GM23248 (cell line): ENCODE results near the gene GSTM1.

Experiments
- EZH2 ChIP-seq: fragments of 200-600 bp; sonication (generic); IDR thresholded peaks from 2 replicates; pipeline ENCODE4 v1.6.1; 2018; ENCODE audit warnings: antibody characterized with exemption, mild to moderate bottlenecking; ENCODE audit not compliant: insufficient read depth, poor library complexity, severe bottlenecking
- EZH2phosphoT487 ChIP-seq: fragments of 200-600 bp; sonication (generic); IDR thresholded peaks from 2 replicates; pipeline ENCODE4 v1.6.1; 2018; ENCODE audit warnings: antibody characterized with exemption, moderate library complexity, mild to moderate bottlenecking, low read depth; ENCODE audit not compliant: insufficient read depth

- TF ChIP-seq EZH2, result no peak
- no peak for TF ChIP-seq EZH2phosphoT487
Measured at GRCh38 chr1:109677459-109677858, 10.2 kb upstream of the GSTM1 start.
